Right ventricle myocardium superior (tissue), 1 donor: Measurements from ENCODE around the gene FBXO11. TPM values are rescaled to one million over a fixed set of nuclear protein-coding genes. Genes with fewer than 3 reads are reported as not detected.
"Not testable (repeated sequence)": the region's sequence is repeated elsewhere in the genome, so short reads cannot be mapped to it uniquely, and the experiment has no call there.

Source experiments
- ATAC-seq: fragments of 200-7000 bp; cut with Tn5 transposase; one replicate; pipeline ENCODE4 v1.9.1; 2020; ENCODE audit warnings: mild to moderate bottlenecking; ENCODE audit not compliant: poor library complexity
- DNase-seq: peaks from one replicate; pipeline ENCODE4 v3.0.0-alpha.2; 2020
- intact Hi-C: fragments of 100-400 bp; cut with DNase I; formaldehyde crosslinking; loops from one replicate; pipeline ENCODE4 v1.11.2; 2022
- total RNA-seq: library from RNA; stranded (reverse); fragmentation: NEBNext Ultra II Directional; extraction: Animal tissue kit (Norgen Biotek cat#: 25700); gene quantifications from one replicate; pipeline ENCODE4 v1.2.1, GENCODE V29; 2021
- donor health status: DM: no; HTN: yes; CAD: no; lungs with severe emphysema.

Gene FBXO11
- total RNA-seq, 1 donor from 2014 or later = 38.2 TPM

DNA sequence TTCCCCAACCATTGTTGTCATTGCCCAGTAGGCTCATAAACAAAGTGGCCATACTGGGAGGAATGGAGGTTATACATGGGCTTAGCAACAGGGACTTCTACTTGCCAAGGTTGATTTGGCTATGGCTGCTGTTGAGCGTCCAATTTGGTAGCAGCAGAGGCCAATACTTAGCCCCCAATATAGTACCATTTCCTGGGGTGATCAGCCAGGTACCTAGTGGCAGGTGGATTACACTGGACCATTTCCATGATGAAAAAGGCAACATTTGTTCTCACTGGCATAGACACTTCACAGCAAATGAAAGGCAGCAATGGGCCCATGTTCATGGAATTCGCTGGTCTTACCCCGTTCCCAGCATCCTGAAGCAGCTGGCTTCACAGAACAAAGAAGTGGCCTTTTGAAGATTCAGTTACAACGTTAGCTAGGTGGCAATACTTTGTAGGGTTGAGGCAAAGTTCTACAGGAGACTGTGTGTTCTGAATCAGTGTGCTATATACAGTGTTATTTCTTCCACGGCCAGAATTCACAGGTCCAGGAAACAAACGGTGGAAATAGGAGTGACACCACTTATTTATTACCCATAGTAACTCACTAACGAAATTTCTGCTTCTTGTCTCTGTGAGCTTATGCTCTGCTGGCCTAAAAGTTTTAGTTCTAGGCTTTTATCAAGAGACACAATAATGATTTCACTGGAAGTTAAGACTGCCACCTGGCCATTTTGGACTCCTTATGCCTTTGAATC lies 37.5 kb downstream of the FBXO11 start:
- ATAC-seq (no peak), DNase-seq (no peak)
- intact Hi-C loops = no loop called here

DNA sequence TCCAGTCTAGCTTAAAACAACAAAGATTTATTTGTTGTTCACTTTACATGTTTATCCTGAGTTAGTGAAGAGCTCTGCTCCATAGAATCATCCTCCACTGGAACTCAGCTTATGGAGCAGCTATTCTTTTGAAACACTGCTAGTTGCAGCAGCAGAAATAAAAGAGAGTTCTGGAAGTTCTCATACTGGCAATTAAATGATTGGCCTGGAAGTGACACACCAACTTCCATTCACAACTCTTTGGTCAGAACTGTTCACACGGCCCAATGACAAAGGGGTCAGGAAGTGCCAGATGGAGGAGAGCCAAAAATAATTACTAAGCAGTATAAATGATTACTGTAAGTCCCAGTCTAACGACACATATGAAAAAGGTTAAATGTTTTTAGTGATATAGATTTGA lies 39.1 kb downstream of the FBXO11 start:
- DNase-seq = no peak
- intact Hi-C loops = no loop called here
- ATAC-seq = peak; percentile 90

DNA sequence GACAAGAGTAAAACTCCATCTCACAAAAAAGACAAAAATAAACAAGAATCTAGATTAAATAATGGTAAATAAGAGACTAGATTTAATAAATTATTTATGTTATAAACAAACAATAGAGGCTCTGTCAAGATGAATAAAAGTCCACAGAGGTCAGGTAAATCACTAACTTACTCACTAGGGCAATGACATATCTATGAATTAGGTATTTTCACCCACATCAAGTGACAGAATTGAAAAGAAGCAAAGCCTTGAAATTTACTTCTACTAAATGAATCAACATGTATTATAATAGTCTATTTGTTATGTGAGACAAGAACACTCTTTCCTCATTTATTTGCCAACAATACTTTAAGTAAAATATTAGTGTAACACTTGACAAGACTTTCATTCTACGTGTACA lies 41.7 kb downstream of the FBXO11 start:
- DNase-seq (no peak), ATAC-seq (no peak)
- intact Hi-C loops = no loop called here

DNA sequence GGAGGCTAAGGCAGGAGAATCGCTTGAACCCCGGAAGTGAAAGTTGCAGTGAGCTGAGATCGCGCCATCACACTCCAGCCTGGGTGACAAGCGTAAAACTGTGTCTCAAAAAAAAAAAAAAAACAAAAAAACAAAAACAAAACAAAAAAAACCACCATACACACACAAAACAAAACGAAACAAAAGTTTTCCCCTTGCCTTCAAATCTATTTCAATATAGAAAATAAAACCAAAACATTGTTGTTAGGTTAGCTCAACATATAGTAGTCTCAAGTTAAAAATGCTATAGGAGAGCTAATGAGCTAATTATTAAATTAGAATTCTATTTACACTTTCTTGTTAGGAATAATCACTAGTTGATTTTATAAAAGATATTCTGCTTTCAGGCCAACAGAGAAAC lies 43.3 kb downstream of the FBXO11 start:
- no peak for DNase-seq
- intact Hi-C loops = no loop called here
- no peak for ATAC-seq

DNA sequence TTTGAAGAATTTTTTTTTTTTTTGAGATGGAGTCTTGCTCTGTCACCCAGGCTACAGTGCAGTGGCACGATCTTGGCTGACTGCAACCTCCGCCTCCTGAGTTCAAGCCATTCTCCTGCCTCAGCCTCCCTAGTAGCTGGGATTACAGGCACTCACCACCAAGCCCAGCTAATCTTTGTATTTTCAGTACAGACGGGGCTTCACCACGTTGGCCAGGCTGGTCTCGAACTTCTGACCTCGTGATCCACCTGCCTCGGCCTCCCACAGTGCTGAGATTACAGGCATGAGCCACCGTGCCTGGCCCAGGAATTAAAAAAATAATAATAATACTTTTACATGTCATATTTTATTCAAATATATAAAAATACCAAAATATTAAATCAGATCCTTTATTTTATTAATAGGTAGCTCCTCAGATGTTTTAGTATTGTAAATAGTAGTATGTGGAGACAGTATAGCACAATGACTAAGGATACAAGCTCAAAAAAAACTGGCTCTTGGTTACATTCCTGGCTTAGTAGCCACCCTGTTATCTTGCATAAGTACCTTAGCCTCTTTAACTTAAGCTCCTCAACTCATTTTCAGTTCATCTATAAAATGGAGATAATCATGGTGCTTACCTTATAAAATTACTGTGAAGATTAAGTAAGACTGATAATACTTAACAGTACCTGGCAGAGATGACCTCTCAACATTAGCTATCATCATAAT lies 53.1 kb downstream of the FBXO11 start:
- ATAC-seq, intact Hi-C loops, DNase-seq: not testable (repeated sequence)

DNA sequence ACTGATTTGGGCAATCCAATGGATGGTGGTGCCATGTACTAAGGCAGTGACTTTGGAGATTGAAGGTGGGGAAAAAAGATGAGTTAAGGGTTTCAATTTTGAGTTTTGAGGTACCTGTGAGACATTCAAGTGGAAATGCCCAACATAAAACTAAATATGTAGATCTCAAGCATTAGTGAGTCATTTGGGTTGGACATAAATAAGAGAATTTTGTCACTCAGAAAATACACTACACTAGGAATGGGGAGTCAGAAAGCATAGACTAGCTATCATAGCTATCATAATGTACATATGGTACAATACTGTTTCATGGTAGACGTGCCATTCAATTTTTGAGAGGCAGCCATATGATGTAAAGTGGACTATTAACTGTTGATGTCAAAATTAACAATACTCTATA lies 56.1 kb downstream of the FBXO11 start:
- intact Hi-C loops = no loop called here
- no peak for ATAC-seq
- DNase-seq = no peak

DNA sequence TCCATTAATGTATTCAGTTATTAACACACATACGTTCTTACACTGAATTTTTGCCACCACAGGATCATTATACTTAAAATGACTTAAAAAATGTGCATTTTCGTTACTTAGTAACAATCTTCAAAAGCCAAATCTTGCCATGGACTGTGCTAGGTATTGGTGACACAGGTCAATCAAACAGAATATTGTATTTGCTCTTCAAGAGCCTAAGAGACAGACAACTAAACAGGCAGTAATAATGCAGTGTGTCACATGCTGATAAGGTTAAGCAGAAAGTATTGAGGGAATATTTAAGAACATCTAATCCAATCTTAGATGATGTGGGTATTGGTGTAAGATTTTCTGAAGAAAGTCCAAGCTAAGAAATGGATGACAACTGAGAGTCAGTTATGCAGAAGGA lies 56.9 kb downstream of the FBXO11 start:
- ATAC-seq = no peak
- no peak for DNase-seq
- intact Hi-C loops = loop anchor here (10.0 kb wide), 1 partner anchor 55 kb away; the partner anchor contains the start of gene FBXO11

DNA sequence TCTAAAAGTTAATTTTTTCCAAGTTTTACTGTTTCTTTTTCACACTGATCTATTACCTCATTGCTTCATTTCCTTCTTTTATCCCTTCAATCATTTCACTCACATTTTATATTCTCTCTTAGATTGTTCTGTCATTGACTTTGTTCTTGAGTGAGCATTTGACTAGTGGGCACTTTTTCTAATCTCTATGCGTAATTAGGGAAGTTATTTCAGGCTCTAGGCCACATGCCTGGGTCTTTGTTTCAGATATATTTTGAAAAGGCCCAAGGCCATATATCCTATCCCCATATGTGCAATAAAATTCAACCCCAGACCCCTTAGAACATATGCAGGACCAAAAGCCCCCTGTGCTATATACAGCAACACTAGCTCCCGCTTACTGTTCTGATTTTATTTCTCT lies 62.1 kb downstream of the FBXO11 start:
- ATAC-seq (peak; percentile 56), DNase-seq (no peak)
- intact Hi-C loops = loop anchor here (10.0 kb wide), 1 partner anchor 61 kb away; the partner anchor contains the start of gene FBXO11

DNA sequence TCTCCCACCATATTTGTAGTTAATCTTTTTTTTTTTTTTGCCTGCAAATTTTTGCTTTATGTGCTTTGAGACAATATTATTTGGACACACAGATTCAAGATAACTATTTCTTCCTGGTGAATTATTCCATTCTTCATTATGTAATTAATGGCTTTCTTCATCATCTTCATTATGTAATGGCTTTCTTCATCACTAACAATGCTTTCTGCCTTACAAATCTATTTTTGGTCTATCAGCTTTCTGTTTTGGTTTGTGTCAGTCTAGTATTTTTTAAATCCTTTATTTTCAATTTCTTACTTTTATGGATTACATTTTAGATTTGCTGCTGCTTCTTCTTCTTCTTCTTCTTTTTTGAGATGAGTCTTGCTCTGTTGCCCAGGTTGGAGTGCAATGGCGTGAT lies 62.9 kb downstream of the FBXO11 start:
- DNase-seq (no peak), ATAC-seq (no peak)
- intact Hi-C loops = loop anchor here (10.0 kb wide), 1 partner anchor 61 kb away; the partner anchor contains the start of gene FBXO11

DNA sequence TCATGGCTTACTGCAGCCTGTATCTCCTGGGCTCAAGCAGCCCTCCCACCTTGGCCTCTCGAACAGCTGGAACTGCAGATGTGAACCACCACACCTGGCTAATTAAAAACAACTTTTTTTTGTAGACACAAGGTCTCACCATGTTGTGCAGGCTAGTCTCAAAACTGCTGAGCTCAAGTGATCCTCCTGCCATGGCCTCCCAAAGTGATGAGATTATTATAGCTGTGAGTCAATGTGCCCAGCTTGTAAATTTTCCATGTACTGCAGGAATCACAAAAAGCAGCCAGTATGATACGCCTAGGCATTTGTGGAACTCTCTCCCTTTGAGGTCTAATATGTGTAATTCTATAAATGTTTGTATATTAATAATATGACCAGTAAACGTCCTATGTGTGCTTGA lies 63.5 kb downstream of the FBXO11 start:
- intact Hi-C loops = loop anchor here (10.0 kb wide), 1 partner anchor 62 kb away; the partner anchor contains the start of gene FBXO11
- ATAC-seq (no peak), DNase-seq (no peak)

DNA sequence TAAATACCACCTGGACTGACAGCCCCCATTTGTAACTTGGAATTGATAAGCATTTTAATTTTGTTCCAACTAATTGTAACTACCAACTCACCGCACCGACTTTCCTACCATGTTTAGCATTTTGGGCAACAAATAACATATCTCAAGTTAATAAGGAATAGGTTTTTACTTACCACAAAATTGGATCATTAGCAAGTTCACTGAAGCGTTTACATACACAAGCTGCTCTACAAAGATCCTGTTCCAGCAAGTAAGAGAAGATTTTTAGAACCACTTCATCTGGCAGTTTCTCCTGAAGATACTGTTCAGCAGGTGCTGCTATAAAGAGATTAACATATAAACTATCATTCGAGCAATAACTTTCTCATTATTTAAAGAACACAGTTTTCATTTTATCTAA lies 67.6 kb downstream of the FBXO11 start:
- DNase-seq (no peak), ATAC-seq (no peak)
- intact Hi-C loops = no loop called here

DNA sequence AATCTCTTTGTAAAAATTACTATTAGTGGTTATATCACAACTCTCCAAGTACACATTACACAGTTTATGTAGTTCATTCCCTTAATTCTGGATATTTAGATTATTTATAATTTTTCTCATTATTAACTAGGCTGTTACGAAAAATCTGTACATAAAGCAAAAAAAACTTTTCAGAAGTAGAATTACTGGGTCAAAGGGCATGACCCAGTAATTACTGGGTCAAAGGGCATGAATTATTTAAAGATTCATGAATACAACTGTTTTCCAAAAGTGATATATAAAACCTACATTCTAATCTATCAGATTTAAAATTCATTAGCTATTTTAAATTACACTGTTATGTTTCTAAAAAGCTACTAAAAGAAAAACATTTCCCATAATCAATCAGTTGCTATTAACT lies 68.0 kb downstream of the FBXO11 start:
- DNase-seq (no peak), ATAC-seq (no peak)
- intact Hi-C loops = no loop called here

DNA sequence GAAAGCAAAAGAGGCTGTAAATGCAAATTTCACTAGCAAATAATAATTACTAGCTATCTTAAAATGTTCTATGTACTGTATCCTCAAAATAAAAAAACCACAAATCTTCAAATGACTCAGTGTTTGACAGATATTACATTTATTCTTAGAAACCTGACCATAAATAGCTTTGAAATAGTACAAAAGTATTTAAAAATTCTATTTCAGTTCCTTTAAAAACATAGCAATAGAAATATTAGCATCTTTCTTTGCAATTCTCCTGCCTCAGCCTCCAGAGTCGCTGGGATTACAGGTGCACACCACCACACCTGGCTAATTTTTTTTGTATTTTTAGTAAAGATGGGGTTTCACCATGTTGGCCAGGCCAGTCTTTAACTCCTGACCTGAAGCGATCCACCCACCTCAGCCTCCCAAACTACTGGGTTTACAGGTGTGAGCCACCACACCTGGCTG lies 72.8 kb downstream of the FBXO11 start:
- ATAC-seq (no peak), DNase-seq (no peak)
- intact Hi-C loops = no loop called here

DNA sequence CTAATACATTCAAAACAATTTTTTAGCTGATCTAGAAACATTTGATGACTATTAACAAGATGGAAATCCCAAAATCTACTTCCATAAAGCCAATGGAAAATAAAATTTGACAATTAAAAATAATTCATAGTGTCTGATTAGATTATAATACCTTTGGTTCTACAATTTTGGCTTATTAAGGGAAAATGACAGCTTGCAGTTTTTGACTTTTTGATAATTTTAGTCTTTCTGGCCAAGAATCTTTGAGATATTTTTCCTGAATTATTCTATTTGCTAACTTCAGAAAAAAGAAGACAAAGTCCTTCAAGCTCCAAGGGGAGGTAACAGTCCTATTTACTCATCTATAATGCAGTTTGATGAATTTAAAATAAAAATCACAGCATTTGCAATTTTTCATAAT lies 83.8 kb downstream of the FBXO11 start:
- no peak for ATAC-seq
- intact Hi-C loops = no loop called here
- DNase-seq = no peak

DNA sequence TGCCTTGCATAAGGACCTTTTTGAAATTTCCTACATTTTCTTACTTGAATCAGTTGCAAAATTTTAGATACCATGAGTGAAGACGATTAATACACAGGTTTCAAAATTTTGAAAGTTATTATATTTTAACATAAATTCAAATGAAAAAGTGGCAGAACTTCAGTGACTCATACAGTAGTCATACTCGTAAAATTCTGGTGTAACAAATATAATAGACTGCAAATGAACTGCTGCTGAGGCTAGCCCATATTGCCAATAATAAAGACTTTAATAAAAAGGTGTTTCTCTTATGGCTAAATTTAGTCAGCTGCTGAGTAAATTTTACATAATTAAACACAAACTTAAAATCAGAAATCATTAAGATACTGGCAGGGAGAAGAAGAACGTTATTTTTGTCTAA lies 86.5 kb downstream of the FBXO11 start:
- ATAC-seq (no peak), DNase-seq (no peak)
- intact Hi-C loops = no loop called here

DNA sequence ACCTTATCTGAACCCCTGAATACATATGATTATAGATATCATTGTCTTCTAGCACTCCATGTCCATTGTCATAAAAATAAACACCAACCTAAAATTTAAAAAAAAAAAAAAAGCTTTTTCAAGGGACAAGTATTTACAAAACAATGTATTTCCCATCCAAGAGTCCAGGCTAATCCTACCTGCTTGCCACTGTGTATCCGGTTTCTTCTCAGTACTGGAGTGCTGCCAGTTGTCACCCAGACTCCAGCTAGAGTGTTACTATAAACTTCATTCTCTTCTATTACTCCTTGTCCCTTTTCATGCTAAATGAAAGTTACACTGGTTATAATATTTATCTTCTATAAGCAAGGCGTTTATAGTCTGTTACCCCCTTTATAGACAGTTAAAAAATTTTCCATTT lies 87.5 kb downstream of the FBXO11 start:
- DNase-seq (no peak), ATAC-seq (no peak)
- intact Hi-C loops = no loop called here

DNA sequence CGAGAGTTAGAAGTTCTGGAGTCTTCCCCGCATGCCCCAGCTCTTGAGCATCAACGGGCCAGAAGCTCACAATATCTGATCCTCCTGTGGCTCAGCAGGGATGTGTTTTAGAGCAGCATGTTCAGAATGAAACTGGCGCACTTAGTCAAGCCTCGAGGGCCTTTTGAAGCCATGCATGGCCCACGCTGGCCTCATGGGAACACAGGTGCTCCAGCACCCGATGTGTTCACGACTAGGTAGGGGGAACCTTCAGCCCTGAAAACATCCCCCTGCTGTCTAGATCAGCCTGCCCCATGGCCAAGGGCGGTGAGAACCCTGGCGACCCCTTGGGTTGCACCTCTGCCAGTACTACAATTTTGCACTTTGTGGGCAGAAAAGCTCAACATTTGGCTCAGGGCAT lies 90.5 kb downstream of the FBXO11 start:
- no peak for DNase-seq
- ATAC-seq = no peak

DNA sequence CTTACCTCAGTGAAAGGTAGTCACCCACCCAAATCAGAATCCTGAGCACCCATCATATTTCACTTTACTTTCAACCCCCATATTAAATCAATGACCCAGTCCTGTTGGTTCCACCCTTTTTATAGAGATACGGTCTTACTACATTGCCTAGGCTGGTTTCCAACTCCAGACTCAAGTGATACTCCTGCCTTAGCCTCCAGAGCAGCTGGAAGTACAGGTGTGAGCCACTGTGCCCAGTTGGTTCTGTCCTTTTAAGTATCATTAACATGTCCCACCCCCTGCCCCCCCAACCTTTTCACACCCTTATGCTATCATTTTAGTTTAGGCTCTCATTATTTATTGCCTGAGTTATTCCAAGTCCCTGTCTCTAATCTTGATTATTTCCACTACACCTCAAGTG lies 94.6 kb downstream of the FBXO11 start:
- DNase-seq = no peak
- no peak for ATAC-seq
- intact Hi-C loops = no loop called here

More for the DNA sequence above, 90.5 kb downstream of the FBXO11 start:
- intact Hi-C loops = no loop called here

DNA sequence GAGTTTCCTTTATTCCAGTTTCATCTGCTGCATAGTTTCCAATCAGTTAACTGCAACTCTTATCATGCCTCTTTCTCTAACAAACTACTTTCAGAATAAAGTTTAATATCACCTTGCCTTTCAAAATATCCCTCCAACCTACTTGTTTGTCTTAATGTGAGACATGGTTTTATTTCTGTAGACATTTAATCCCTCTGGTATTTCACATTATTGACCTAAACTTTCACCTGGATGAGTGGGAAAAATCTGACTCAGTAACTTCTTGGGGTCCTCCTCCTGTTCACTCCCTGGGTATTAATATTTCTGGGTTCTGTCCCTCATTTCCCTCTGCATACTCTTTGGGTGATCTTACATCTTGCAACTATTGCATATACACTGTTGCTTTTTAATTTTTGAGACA lies 95.4 kb downstream of the FBXO11 start:
- no peak for DNase-seq
- intact Hi-C loops = no loop called here
- ATAC-seq = no peak

DNA sequence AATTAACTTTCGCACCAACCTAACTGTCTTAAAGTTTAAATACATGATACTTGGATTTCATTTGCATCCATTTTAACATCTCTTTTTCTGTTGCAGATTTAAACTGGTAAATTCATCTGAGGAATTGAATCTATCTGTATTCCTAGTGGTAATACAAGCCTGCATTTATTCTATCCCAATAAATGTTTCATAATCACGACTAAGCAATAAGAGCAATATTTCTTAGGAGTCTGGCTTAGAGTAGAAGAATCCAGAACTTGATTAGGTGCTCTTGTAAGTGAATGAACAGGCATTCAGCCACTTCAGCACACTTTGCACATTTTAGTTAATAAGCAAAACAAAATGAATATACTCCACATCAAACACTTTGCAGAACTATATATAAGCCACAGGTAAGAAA lies 96.4 kb downstream of the FBXO11 start:
- intact Hi-C loops = no loop called here
- no peak for ATAC-seq
- no peak for DNase-seq
